MM.1S (cell line): ENCODE data around the gene TPK1.

Source experiments
- DNase-seq: peaks from one replicate; pipeline ENCODE4 v3.0.0-alpha.2; 2015
- H2AFZ ChIP-seq: fragments of 300-600 bp; sonication (generic); 2 replicates; pipeline ENCODE4 v1.6.0; 2016; ENCODE audit warnings: antibody characterized with exemption, low read length
- H3F3A ChIP-seq: fragments of 300-600 bp; sonication (generic); 2 replicates; pipeline ENCODE4 v1.6.1; 2016; ENCODE audit warnings: mild to moderate bottlenecking, antibody characterized with exemption, low read length, moderate library complexity, mixed read lengths; ENCODE audit not compliant: insufficient read depth
- H3K27ac ChIP-seq: fragments of 300-600 bp; sonication (generic); 2 replicates; pipeline ENCODE4 v1.5.1; 2016; ENCODE audit warnings: mild to moderate bottlenecking, low read length
- H3K27me3 ChIP-seq: fragments of 300-600 bp; sonication (generic); replicated peaks from 2 replicates; pipeline ENCODE4 v1.6.0; 2016; ENCODE audit warnings: low read length; ENCODE audit not compliant: insufficient read depth
- H3K36me3 ChIP-seq: fragments of 300-600 bp; sonication (generic); replicated peaks from 2 replicates; pipeline ENCODE4 v1.6.1; 2016; ENCODE audit warnings: mild to moderate bottlenecking, low read length, mixed read lengths; ENCODE audit not compliant: insufficient read depth
- H3K4me1 ChIP-seq: fragments of 300-600 bp; sonication (generic); 2 replicates; pipeline ENCODE4 v1.6.1; 2016; ENCODE audit warnings: low read length, mixed read lengths
- H3K4me2 ChIP-seq: fragments of 300-600 bp; sonication (generic); 2 replicates; pipeline ENCODE4 v1.6.0; 2016; ENCODE audit warnings: low read depth, low read length
- H3K4me3 ChIP-seq: fragments of 300-600 bp; sonication (generic); 2 replicates; pipeline ENCODE4 v1.5.1; 2016; ENCODE audit warnings: low read length, mixed read lengths
- H3K79me2 ChIP-seq: fragments of 300-600 bp; sonication (generic); 2 replicates; pipeline ENCODE4 v1.6.1; 2016; ENCODE audit warnings: mixed run types, low read length, mixed read lengths
- H3K9ac ChIP-seq: fragments of 300-600 bp; sonication (generic); 2 replicates; pipeline ENCODE4 v1.6.1; 2016; ENCODE audit warnings: low read length, mixed read lengths
- H3K9me2 ChIP-seq: fragments of 300-600 bp; sonication (generic); replicated peaks from 2 replicates; pipeline ENCODE4 v1.6.1; 2016; ENCODE audit warnings: mild to moderate bottlenecking, low read length, mixed read lengths; ENCODE audit not compliant: insufficient read depth
- H3K9me3 ChIP-seq: fragments of 300-600 bp; sonication (generic); replicated peaks from 2 replicates; pipeline ENCODE4 v1.6.1; 2016; ENCODE audit warnings: mild to moderate bottlenecking, low read length, mixed read lengths; ENCODE audit not compliant: insufficient read depth
- H4K20me1 ChIP-seq: fragments of 300-600 bp; sonication (generic); 2 replicates; pipeline ENCODE4 v1.6.1; 2016; ENCODE audit warnings: mild to moderate bottlenecking, low read length, moderate library complexity, mixed read lengths; ENCODE audit not compliant: insufficient read depth
- CTCF ChIP-seq: fragments of 300-600 bp; sonication (generic); IDR thresholded peaks from 2 replicates; pipeline ENCODE4 v1.5.1; 2016; ENCODE audit warnings: antibody characterized with exemption, low read length, mixed read lengths
- EZH2 ChIP-seq: fragments of 300-600 bp; sonication (generic); optimal IDR thresholded peaks from 2 replicates; pipeline ENCODE3; 2017; ENCODE audit warnings: low read depth, mild to moderate bottlenecking, antibody characterized with exemption, low read length, mixed read lengths
- EZH2phosphoT487 ChIP-seq: fragments of 300-600 bp; sonication (generic); IDR thresholded peaks from 2 replicates; pipeline ENCODE4 v1.6.1; 2018; ENCODE audit warnings: antibody characterized with exemption, low read length

TPK1 gene

GRCh38 chr7:144768633-144769032, 67.2 kb downstream of the TPK1 start:
- no peak for DNase-seq
- H3K4me1 ChIP-seq, result no peaks in the 10 kb centered on the region
- no peaks in the 10 kb centered on the region for H4K20me1 ChIP-seq
- no peaks in the 10 kb centered on the region for H3K9me3 ChIP-seq
- no peaks in the 10 kb centered on the region for H3F3A ChIP-seq
- H3K27ac ChIP-seq, result no peak overlapping the region
- no peak overlapping the region for H3K4me3 ChIP-seq
- H3K9me2 ChIP-seq, result no peaks in the 10 kb centered on the region
- no peaks in the 10 kb centered on the region for H3K36me3 ChIP-seq
- no peak overlapping the region for H3K9ac ChIP-seq
- H2AFZ ChIP-seq, result no peak overlapping the region
- H3K79me2 ChIP-seq, result no peaks in the 10 kb centered on the region
- TF ChIP-seq EZH2phosphoT487 (no peak), CTCF (no peak), EZH2 (no peak)
- H3K27me3 ChIP-seq, result no peaks in the 10 kb centered on the region
- H3K4me2 ChIP-seq, result no peak overlapping the region

GRCh38 chr7:144763291-144763690, 72.6 kb downstream of the TPK1 start:
- no peaks in the 10 kb centered on the region for H3F3A ChIP-seq
- H3K4me1 ChIP-seq, result no peaks in the 10 kb centered on the region
- no peak for TF ChIP-seq CTCF
- TF ChIP-seq EZH2phosphoT487, result no peak
- no peak for TF ChIP-seq EZH2
- H3K9me3 ChIP-seq, result no peaks in the 10 kb centered on the region
- H3K79me2 ChIP-seq, result no peaks in the 10 kb centered on the region
- no peak overlapping the region for H3K9ac ChIP-seq
- H3K36me3 ChIP-seq, result no peaks in the 10 kb centered on the region
- DNase-seq, result no peak
- H3K27me3 ChIP-seq, result no peaks in the 10 kb centered on the region
- H3K9me2 ChIP-seq, result no peaks in the 10 kb centered on the region
- H3K27ac ChIP-seq, result no peak overlapping the region
- H4K20me1 ChIP-seq, result no peaks in the 10 kb centered on the region
- no peak overlapping the region for H3K4me3 ChIP-seq
- no peak overlapping the region for H2AFZ ChIP-seq
- no peak overlapping the region for H3K4me2 ChIP-seq

GRCh38 chr7:144762853-144763252, 73.0 kb downstream of the TPK1 start:
- Histone ChIP-seq H3K9ac (no peak overlapping the region), H2AFZ (no peak overlapping the region), H3K36me3 (no peaks in the 10 kb centered on the region), H4K20me1 (no peaks in the 10 kb centered on the region), H3K9me3 (no peaks in the 10 kb centered on the region), H3K4me2 (no peak overlapping the region), H3K79me2 (no peaks in the 10 kb centered on the region), H3K4me1 (no peaks in the 10 kb centered on the region), H3K27me3 (no peaks in the 10 kb centered on the region), H3F3A (no peaks in the 10 kb centered on the region), H3K9me2 (no peaks in the 10 kb centered on the region), H3K4me3 (no peak overlapping the region), H3K27ac (no peak overlapping the region)
- no peak for DNase-seq
- TF ChIP-seq EZH2 (no peak), EZH2phosphoT487 (no peak), CTCF (no peak)
